GM12878 (cell line): ENCODE data around the gene RHBG. TPM values are rescaled to one million over a fixed set of nuclear protein-coding genes. Genes with fewer than 3 reads are reported as not detected.
A peak's percentile ranks its signal among the peaks of the same experiment; 100 is the strongest.

Experiments
- ATAC-seq: fragments of 200-7000 bp; cut with Tn5 transposase; 3 replicates; pipeline ENCODE4 v1.9.1; 2020; ENCODE audit warnings: mild to moderate bottlenecking, moderate library complexity
- BruUV-seq: library from RNA; stranded (reverse); fragments of 400-500 nt; replicated peaks from 2 replicates; lab custom pipeline; 2021; lab: Mats Ljungman, UMichigan
- CTCF ChIA-PET: fragments of 300-600 bp; sonication (Branson Sonifier 250); formaldehyde crosslinking; extraction: SDS; loops from one replicate; lab custom pipeline; 2021; ENCODE audit warnings: inconsistent platforms; lab: Yijun Ruan, JAX
- POLR2A ChIA-PET: fragments of 350-600 bp; formaldehyde crosslinking; extraction: SDS; loops from one replicate; lab custom pipeline; 2021; ENCODE audit warnings: inconsistent platforms; lab: Charles Lee
- RAD21 ChIA-PET: fragments of 300-600 bp; sonication (Branson Sonifier 250); formaldehyde crosslinking; loops from one replicate; lab custom pipeline; 2023; ENCODE audit warnings: antibody characterized with exemption; ENCODE audit not compliant: unreplicated experiment; lab: Charles Lee
- SMC1A ChIA-PET: fragments of 300-600 bp; sonication (Branson Sonifier 250); formaldehyde crosslinking; loops from one replicate; lab custom pipeline; 2023; ENCODE audit not compliant: unreplicated experiment, uncharacterized antibody; lab: Charles Lee
- DNase-seq: peaks from one replicate; pipeline ENCODE4 v3.0.0-alpha.2; 2011; ENCODE audit warnings: low read depth, low spot score
- FAIRE-seq: peaks from 3 replicates; lab custom pipeline; 2011; peaks lifted over from hg19 to GRCh38; lab: Jason Lieb, UNC
- H2AFZ ChIP-seq: 2 replicates; pipeline ENCODE4 v1.6.0; 2011; ENCODE audit warnings: low read depth, low read length, control low read depth; ENCODE audit not compliant: control insufficient read depth
- H3K27ac ChIP-seq: 2 replicates; pipeline ENCODE4 v1.5.1; 2011; ENCODE audit warnings: control low read depth; ENCODE audit not compliant: control insufficient read depth, insufficient read depth
- H3K27me3 ChIP-seq, 2 experiments: replicated peaks in 1 of 2; 2 replicates each; pipeline versions ENCODE4 v1.6.0 to v1.6.1; 2011; ENCODE audit warnings: low read length in 1 of 2; ENCODE audit not compliant: control insufficient read depth in 2 of 2, insufficient read depth in 2 of 2
- H3K36me3 ChIP-seq, 2 experiments: 2 replicates each; pipeline ENCODE4 v1.5.1; 2011; ENCODE audit warnings: low read length in 1 of 2; ENCODE audit not compliant: control insufficient read depth in 2 of 2, insufficient read depth in 2 of 2
- H3K4me1 ChIP-seq: 2 replicates; pipeline ENCODE4 v1.6.1; 2011; ENCODE audit warnings: mild to moderate bottlenecking, low read length, moderate library complexity, mixed read lengths; ENCODE audit not compliant: control insufficient read depth, insufficient read depth
- H3K4me2 ChIP-seq: 2 replicates; pipeline ENCODE4 v1.6.0; 2011; ENCODE audit warnings: control low read depth; ENCODE audit not compliant: control insufficient read depth, insufficient read depth
- H3K4me3 ChIP-seq: fragments of 200-600 bp; sonication (generic); 2 replicates; pipeline ENCODE4 v1.5.1; 2016
- H3K79me2 ChIP-seq: 2 replicates; pipeline ENCODE4 v1.6.0; 2011; ENCODE audit warnings: low read length; ENCODE audit not compliant: control insufficient read depth, insufficient read depth
- H3K9ac ChIP-seq: 2 replicates; pipeline ENCODE4 v1.8.0; 2011; ENCODE audit warnings: low read length, control low read depth, mixed read lengths; ENCODE audit not compliant: control insufficient read depth, insufficient read depth
- H3K9me3 ChIP-seq: replicated peaks from 3 replicates; pipeline ENCODE4 v1.5.1; 2011; ENCODE audit warnings: mild to moderate bottlenecking, low read length; ENCODE audit not compliant: control insufficient read depth, insufficient read depth
- H4K20me1 ChIP-seq: 2 replicates; pipeline ENCODE4 v1.6.0; 2011; ENCODE audit not compliant: control insufficient read depth, insufficient read depth
- BHLHE40 ChIP-seq, 2 experiments: fragments of 450-650 bp in 1 of 2; IDR thresholded peaks; 2 replicates each; pipeline ENCODE4 v1.6.1; 2011 to 2017; ENCODE audit warnings: low read depth in 2 of 2, borderline replicate concordance in 1 of 2, improper control_type of control experiment in 1 of 2, low read length in 1 of 2, mild to moderate bottlenecking in 1 of 2
- EP300 ChIP-seq, 2 experiments: fragments of 150-350 bp in 1 of 2; IDR thresholded peaks; 2 replicates each; pipeline ENCODE4 v1.6.1; 2011 to 2012; ENCODE audit warnings: low read depth in 2 of 2, low read length in 2 of 2, borderline replicate concordance in 1 of 2, improper control_type of control experiment in 1 of 2, inconsistent platforms in 1 of 2; ENCODE audit not compliant: control insufficient read depth in 1 of 2
- NFXL1 ChIP-seq: fragments of 450-650 bp; IDR thresholded peaks from 2 replicates; pipeline ENCODE4 v1.6.1; 2017; ENCODE audit warnings: antibody characterized with exemption, mild to moderate bottlenecking, borderline replicate concordance
- POLR2A ChIP-seq: IDR thresholded peaks from 2 replicates; pipeline ENCODE4 v1.6.1; 2011; ENCODE audit warnings: low read depth, mild to moderate bottlenecking, low read length
- POLR2AphosphoS5 ChIP-seq: IDR thresholded peaks from 2 replicates; pipeline ENCODE4 v1.6.1; 2011; ENCODE audit warnings: mild to moderate bottlenecking, low read length, inconsistent platforms
- RAD21 ChIP-seq: IDR thresholded peaks from 2 replicates; pipeline ENCODE4 v1.6.1; 2011; ENCODE audit warnings: mild to moderate bottlenecking, low read depth, low read length, moderate library complexity; ENCODE audit not compliant: insufficient read depth
- SIN3A ChIP-seq: IDR thresholded peaks from 2 replicates; pipeline ENCODE4 v1.6.1; 2012; ENCODE audit warnings: low read depth, low read length, improper control_type of control experiment
- SMARCA5 ChIP-seq: fragments of 450-650 bp; IDR thresholded peaks from 2 replicates; pipeline ENCODE4 v1.6.1; 2017; ENCODE audit warnings: mild to moderate bottlenecking
- SMC3 ChIP-seq: IDR thresholded peaks from 2 replicates; pipeline ENCODE4 v1.6.1; 2011; ENCODE audit warnings: low read length, improper control_type of control experiment, borderline replicate concordance
- SP1 ChIP-seq: IDR thresholded peaks from one replicate; pipeline ENCODE4 v1.6.1; 2011; ENCODE audit warnings: low read depth, low read length
- YY1 ChIP-seq: IDR thresholded peaks from 2 replicates; pipeline ENCODE4 v1.6.1; 2011; ENCODE audit warnings: low read depth, mild to moderate bottlenecking, low read length
- ZNF24 ChIP-seq: fragments of 450-650 bp; IDR thresholded peaks from 2 replicates; pipeline ENCODE4 v1.6.1; 2017; ENCODE audit warnings: antibody characterized with exemption, mild to moderate bottlenecking
- WGBS: methylation state at CpG from one replicate; pipeline ENCODE4 v1.1.6; 2016; ENCODE audit warnings: low lambda C conversion rate; ENCODE audit not compliant: insufficient replicate concordance, insufficient coverage; ENCODE audit errors: missing lambda C conversion rate; 5-methylcytosine and 5-hydroxymethylcytosine counted together
- in situ Hi-C: fragments of 300-500 bp; cut with MboI; formaldehyde crosslinking; loops from 9 replicates; pipeline ENCODE4 v1.14.3; 2018; ENCODE audit warnings: mixed read lengths
- intact Hi-C: fragments of 100-400 bp; cut with micrococcal nuclease; formaldehyde crosslinking; loops from one replicate; pipeline ENCODE4 v1.14.2; 2022; ENCODE audit not compliant: unreplicated experiment
- polyA plus RNA-seq, 11 experiments: library from polyadenylated mRNA; depleted of rRNA in 4 of 11; unstranded in 6 of 11; stranded (reverse) in 5 of 11; fragments of >200 nt; fragmentation: Nextera tagmentation in 4 of 11; fragmentation: Illumina TruSeq in 1 of 11; extraction: Ambion mirVana in 4 of 11; extraction: Trizol in 1 of 11; gene quantifications; 1 replicate in 1 of 11; 2 replicates in 10 of 11; pipeline versions ENCODE4 v1.2.1 to v1.2.3, GENCODE V29; 2011 to 2016; ENCODE audit warnings: inconsistent platforms in 2 of 11, missing spikeins in 2 of 11, low read depth in 1 of 11
- total RNA-seq, 4 experiments: library from RNA; depleted of rRNA in 3 of 4; stranded (reverse); fragments of >200 nt in 3 of 4; fragmentation: Illumina TruSeq in 1 of 4; extraction: Trizol in 1 of 4; gene quantifications; 2 replicates each; pipeline versions ENCODE4 v1.2.1 to v1.2.3, GENCODE V29; 2013 to 2021
- TF ChIP-seq, protein P1 (sequence below): IDR thresholded peaks from 2 replicates; pipeline ENCODE4 v1.6.1; 2012; ENCODE audit warnings: low read depth, low read length, improper control_type of control experiment
- TF ChIP-seq, protein P2 (sequence below): IDR thresholded peaks from 2 replicates; pipeline ENCODE4 v1.6.1; 2012; ENCODE audit warnings: low read depth, low read length, improper control_type of control experiment
- TF ChIP-seq, protein P3 (sequence below), 3 experiments: IDR thresholded peaks in 2 of 3; conservative IDR thresholded peaks in 1 of 3; 2 replicates each; pipeline ENCODE4 v1.5.1; 2011; ENCODE audit warnings: low read depth in 3 of 3, low read length in 3 of 3, mild to moderate bottlenecking in 3 of 3, control low read depth in 2 of 3, moderate library complexity in 2 of 3, inconsistent platforms in 1 of 3, mixed read lengths in 1 of 3; ENCODE audit not compliant: control insufficient read depth in 2 of 3, insufficient read depth in 1 of 3; ENCODE audit errors: extremely low read depth in 1 of 3

Gene RHBG
- total and polyA plus RNA-seq, 10 of the 15 experiments (the other 5 are each of a cell fraction or from before 2014, with no cell fraction given) = not detected

DNA sequence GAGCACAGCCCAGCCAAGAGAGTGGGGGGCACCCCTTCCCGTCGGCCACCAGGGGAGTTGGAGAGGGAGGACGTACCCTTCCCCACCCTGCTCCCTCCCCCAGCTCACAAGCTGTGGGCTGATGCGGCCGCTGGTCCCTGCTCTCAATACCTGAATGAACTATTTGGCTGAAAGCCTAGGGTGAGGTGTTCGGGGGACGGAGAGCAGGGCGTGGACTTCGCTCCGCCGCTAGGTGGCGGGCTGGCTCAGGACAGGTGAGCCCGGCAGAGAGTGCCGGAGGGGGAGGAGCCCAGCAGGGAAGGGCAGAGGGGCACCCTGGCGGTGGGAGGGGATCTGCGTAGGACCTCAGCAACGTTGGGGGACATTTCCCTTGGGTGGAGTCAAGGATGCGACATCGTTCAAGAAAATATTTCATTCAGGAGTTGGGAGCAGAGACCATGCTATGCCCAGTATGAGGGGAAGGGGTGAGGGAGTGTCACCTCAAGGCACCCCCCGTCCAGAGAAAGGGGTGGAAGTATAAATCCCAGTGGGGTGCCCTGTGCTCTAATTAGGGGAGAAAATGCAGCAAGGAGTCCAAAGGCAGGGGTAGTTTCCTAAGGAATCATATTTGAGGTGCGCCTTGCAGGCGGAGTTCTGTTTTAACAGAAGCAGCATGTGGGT lies 12.0 kb upstream of the RHBG start:
- ChIA-PET SMC1A (no interaction called here), RAD21 (interaction anchor here (1.0 to 1.4 kb wide), 2 partner anchors 16 to 29 kb away, joined by 3 read pairs; no protein-coding TSS in a partner anchor), CTCF (interaction anchor here (0.8 to 3.2 kb wide), 3 partner anchors 55 to 235 kb away, joined by 3 to 25 read pairs (median 4); partner anchors contain the start of gene NAXE), POLR2A (no interaction called here)
- Histone ChIP-seq H3K4me1 (0 out of 2 replicates have a peak, but pooled peaks cover 2% of the 10 kb centered on the region), H3K27me3 (peaks cover 2% of the 10 kb centered on the region in 2 experiments; a peak in 2 of 4 replicates), H4K20me1 (no peaks in the 10 kb centered on the region), H3K9ac (no peak overlapping the region), H3K4me2 (no peak overlapping the region), H3K79me2 (no peaks in the 10 kb centered on the region), H3K36me3 (no peaks in the 10 kb centered on the region), H2AFZ (no peak overlapping the region), H3K4me3 (no peak overlapping the region), H3K9me3 (no peaks in the 10 kb centered on the region), H3K27ac (no peak overlapping the region)
- 11% methylated on average over 22 of the region's 22 CpGs for WGBS
- in situ Hi-C loops = no loop called here
- DNase-seq (no peak), FAIRE-seq (peak; percentile 82), ATAC-seq (peak; percentile 100)
- no TSS peak for BruUV-seq
- intact Hi-C loops = loop anchor here (1.0 kb wide), 1 partner anchor 87 kb away; no protein-coding TSS in a partner anchor
- TF ChIP-seq, protein P1, sequence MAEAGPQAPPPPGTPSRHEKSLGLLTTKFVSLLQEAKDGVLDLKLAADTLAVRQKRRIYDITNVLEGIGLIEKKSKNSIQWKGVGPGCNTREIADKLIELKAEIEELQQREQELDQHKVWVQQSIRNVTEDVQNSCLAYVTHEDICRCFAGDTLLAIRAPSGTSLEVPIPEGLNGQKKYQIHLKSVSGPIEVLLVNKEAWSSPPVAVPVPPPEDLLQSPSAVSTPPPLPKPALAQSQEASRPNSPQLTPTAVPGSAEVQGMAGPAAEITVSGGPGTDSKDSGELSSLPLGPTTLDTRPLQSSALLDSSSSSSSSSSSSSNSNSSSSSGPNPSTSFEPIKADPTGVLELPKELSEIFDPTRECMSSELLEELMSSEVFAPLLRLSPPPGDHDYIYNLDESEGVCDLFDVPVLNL = no peak
- peak; percentile 17 for TF ChIP-seq SP1
- no peak for TF ChIP-seq POLR2A
- peak; percentile 46; the same call in 1 of the 2 replicates for TF ChIP-seq YY1
- TF ChIP-seq, protein P2, sequence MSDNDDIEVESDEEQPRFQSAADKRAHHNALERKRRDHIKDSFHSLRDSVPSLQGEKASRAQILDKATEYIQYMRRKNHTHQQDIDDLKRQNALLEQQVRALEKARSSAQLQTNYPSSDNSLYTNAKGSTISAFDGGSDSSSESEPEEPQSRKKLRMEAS = 0 out of 2 replicates have a peak, but pooled peaks have one; percentile 21
- TF ChIP-seq, protein P3, sequence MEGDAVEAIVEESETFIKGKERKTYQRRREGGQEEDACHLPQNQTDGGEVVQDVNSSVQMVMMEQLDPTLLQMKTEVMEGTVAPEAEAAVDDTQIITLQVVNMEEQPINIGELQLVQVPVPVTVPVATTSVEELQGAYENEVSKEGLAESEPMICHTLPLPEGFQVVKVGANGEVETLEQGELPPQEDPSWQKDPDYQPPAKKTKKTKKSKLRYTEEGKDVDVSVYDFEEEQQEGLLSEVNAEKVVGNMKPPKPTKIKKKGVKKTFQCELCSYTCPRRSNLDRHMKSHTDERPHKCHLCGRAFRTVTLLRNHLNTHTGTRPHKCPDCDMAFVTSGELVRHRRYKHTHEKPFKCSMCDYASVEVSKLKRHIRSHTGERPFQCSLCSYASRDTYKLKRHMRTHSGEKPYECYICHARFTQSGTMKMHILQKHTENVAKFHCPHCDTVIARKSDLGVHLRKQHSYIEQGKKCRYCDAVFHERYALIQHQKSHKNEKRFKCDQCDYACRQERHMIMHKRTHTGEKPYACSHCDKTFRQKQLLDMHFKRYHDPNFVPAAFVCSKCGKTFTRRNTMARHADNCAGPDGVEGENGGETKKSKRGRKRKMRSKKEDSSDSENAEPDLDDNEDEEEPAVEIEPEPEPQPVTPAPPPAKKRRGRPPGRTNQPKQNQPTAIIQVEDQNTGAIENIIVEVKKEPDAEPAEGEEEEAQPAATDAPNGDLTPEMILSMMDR (IDR thresholded peaks at IDR 0.05 in 2 of 3, conservative IDR thresholded peaks at IDR 0.05 in 1 of 3; ENCODE audit: control insufficient read depth in 2 of 3, extremely low read depth in 1 of 3, insufficient read depth in 1 of 3, low read depth in 3 of 3, low read length in 3 of 3) = peak; percentile 89 to 98 (median 95); a peak in 5 of 6 replicates
- TF ChIP-seq SMARCA5 = peak; percentile 66
- peak in 1 of 2 experiments; percentile 28; a peak in 1 of 4 replicates for TF ChIP-seq BHLHE40 (IDR thresholded peaks at IDR 0.05; ENCODE audit: borderline replicate concordance in 1 of 2, low read depth in 2 of 2, low read length in 1 of 2)
- TF ChIP-seq RAD21 = peak; percentile 53; the same call in 1 of the 2 replicates
- peak; percentile 41; the same call in 1 of the 2 replicates for TF ChIP-seq SMC3
- peak; percentile 41; the same call in 1 of the 2 replicates for TF ChIP-seq NFXL1
- peak; percentile 38; the same call in 1 of the 2 replicates for TF ChIP-seq SIN3A
- TF ChIP-seq POLR2AphosphoS5 = no peak
- 0 out of 2 replicates have a peak, but pooled peaks have one; percentile 11 for TF ChIP-seq ZNF24
- no peak for TF ChIP-seq EP300 (IDR thresholded peaks at IDR 0.05; ENCODE audit: borderline replicate concordance in 1 of 2, control insufficient read depth in 1 of 2, low read depth in 2 of 2, low read length in 2 of 2)
